ENCODE measurements around the gene EPB41. TPM values are rescaled to one million over a fixed set of nuclear protein-coding genes. Genes with fewer than 3 reads are reported as not detected.

EPB41 gene
- total RNA-seq: 57.3 TPM

GRCh38 chr1:28914228-28915030 lies at the start of gene EPB41:
TSS of gene EPB41 (plus strand) at chr1:28914569. CDS start at chr1:28987438, 72,869 bp downstream.

GRCh38 chr1:29123887-29124365 lies 209.6 kb downstream of the EPB41 start, which contains the start of gene TMEM200B:
TSS of gene TMEM200B (minus strand) at chr1:29123903. CDS start at chr1:29121828, 2,075 bp downstream.

Small RNA genes within 50 kb of the gene (small RNA-seq; reads per million reads assigned to genes)
- gene RF00017 (ENCODE audit: low replicate concordance) (not detected), gene RF00019 (ENCODE audit: low replicate concordance) (not detected)

Other genes starting within 250 kb of the EPB41 start
- gene GMEB1, start 245.8 kb upstream of the EPB41 start, total RNA-seq: 8.6 TPM
- 61.8 TPM for gene YTHDF2, start 177.6 kb upstream of the EPB41 start, total RNA-seq
- 0.23 TPM for gene OPRD1, start 102.4 kb upstream of the EPB41 start, total RNA-seq
- 16.1 TPM for gene TMEM200B, start 209.3 kb downstream of the EPB41 start, total RNA-seq

Data from metanephros (tissue), 2 donors.